HEK293 (cell line): ENCODE data around the gene IPO13.

ENCODE experiments used
- CTCF ChIP-seq: fragments of 450-650 bp; formaldehyde crosslinking; IDR thresholded peaks from 2 replicates; pipeline ENCODE4 v1.5.1; 2016; ENCODE audit warnings: missing biosample characterization, missing genetic modification characterization
- ZNF792 ChIP-seq: fragments of 450-650 bp; formaldehyde crosslinking; IDR thresholded peaks from 2 replicates; pipeline ENCODE4 v1.5.1; 2016; ENCODE audit warnings: missing biosample characterization, missing genetic modification characterization

- TF ChIP-seq ZNF792 (tag by site-specific recombination) (no peak), CTCF (no peak)
These were observed 65.7 kb downstream of the IPO13 start for GRCh38 chr1:44012404-44012803.
